T-helper 2 cell treated with Interferon-gamma antibody and Interleukin-4, amounts not matched to agents 100 ng/mL and 5 ng/mL, for 36 hours (primary cell): ENCODE measurements around the gene DDX25. TPM values are rescaled to one million over a fixed set of nuclear protein-coding genes. Genes with fewer than 3 reads are reported as not detected.
"Not testable (repeated sequence)": the region's sequence is repeated elsewhere in the genome, so short reads cannot be mapped to it uniquely, and the experiment has no call there.

Source experiments
- intact Hi-C: fragments of 100-400 bp; cut with micrococcal nuclease; formaldehyde crosslinking; loops from one replicate; pipeline ENCODE4 v1.15.1; 2023
- total RNA-seq: library from RNA; stranded (reverse); gene quantifications from 2 replicates; pipeline ENCODE4 v1.2.3, GENCODE V29; 2022

Gene DDX25
- total RNA-seq, 1 donor from 2014 or later = not detected

DNA sequence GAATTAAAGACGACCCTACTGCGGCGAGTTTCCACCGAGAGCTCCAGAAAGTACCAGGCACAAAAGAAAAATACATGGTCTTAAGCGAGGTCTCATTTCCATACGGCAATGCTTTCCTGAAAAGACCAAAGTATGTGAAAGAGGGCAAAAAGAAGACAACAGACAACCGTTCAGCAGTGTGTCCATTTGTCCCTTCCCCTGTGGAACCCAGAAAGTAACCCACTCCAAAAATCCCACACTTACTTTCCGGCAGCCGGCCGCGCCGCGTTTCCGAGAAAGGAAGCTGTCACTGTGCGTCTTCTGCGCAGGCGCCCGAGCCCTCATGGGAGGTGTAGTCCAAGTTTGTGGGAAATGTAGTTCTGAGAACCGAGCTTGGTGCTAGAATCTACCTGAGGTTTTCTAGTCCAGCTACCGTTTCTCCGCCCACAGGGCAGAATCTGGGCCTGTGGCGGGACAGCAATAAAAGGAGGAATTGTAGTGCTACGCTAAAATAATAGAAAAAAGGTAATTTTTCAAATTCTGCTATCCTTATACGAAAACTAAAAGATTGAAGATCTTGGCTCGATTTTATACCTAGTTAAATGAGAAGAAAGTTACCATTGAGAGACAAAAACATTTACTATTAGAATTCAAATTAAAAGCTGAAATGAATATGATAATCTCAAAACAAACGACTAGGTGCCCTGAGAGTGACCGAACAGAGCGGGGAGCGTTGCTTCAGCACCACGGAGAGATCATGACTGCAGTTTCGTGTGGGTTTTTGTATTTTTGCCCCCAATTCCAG lies 1.2 kb upstream of the DDX25 start, which contains the start of gene PUS3:
PUS3 (minus strand) TSS at position 280 of the 784 bp plus-strand sequence. CDS start 6,922 bp downstream, outside the sequence.
- intact Hi-C loops = loop anchor here (1.0 to 5.0 kb wide), 6 partner anchors 16 to 792 kb away; partner anchors contain the start of genes CDON, CHEK1, FAM118B and HYLS1

DNA sequence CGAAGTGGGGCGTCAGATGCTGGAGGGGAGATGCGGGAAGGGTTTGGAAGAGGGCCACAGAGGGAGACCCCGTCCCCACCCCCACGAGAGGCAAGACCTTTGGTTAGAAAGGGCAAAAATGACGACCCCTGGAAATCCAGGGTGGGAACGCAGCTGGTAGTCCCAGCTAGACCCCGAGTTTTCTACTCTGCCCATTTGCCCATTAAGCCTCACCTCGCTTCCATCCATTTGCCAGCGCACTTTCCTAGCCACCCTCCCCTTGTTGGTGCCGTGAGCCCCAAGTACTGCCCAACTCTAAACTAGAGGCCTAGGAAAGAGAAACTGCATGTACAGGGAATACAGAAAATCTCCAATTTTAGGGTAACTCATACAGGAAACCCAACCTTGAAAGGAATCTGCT lies 370 bp downstream of the DDX25 start:
- intact Hi-C loops = loop anchor here (5.0 kb wide), 1 partner anchor 158 kb away; the partner anchor contains the start of gene CDON

DNA sequence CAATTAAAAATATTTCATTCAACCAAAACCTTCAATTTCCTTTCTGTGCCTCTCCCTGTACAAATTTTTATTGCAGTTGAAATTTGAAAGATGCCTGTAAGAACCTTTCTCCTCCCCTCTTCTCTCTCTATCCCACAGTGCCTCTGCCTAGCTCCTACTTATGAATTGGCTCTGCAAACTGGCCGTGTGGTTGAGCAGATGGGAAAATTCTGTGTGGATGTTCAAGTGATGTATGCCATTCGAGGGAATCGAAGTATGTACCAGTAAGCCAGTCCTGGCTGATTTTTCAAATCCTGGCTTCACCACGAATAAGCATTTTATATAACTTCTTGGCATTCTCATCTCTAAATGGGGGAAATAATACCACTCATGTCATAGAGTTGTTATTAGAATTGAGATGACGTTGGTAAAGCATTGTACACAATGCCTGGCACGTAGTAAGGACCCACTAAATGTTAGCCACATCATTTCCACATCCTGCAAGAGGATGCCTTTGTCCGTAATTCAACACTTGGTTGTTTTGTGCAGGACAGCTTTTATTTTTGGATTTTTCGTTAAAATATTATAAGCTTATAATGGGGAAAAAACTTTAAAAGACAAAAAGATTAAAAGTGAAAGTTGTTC lies 6.0 kb downstream of the DDX25 start:
- intact Hi-C loops = no loop called here

DNA sequence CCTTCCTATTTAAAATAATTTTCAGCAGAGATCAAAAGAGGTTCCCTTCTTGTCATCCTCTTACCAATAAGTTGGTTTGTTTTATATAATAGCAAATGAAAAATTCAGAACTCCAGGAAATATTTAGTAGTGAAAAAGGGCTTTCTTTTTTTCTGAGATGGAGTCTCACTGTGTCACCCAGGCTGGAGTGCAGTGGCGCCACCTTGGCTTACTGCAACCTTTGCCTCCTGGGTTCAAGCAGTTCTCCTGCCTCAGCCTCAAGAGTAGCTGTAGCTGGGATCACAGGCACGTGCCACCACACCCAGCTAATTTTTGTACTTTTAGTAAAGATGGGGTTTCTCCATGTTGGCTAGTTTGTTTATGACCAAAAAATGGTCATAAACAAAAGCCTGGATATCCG lies 10.3 kb downstream of the DDX25 start:
- intact Hi-C loops = not testable (repeated sequence)

DNA sequence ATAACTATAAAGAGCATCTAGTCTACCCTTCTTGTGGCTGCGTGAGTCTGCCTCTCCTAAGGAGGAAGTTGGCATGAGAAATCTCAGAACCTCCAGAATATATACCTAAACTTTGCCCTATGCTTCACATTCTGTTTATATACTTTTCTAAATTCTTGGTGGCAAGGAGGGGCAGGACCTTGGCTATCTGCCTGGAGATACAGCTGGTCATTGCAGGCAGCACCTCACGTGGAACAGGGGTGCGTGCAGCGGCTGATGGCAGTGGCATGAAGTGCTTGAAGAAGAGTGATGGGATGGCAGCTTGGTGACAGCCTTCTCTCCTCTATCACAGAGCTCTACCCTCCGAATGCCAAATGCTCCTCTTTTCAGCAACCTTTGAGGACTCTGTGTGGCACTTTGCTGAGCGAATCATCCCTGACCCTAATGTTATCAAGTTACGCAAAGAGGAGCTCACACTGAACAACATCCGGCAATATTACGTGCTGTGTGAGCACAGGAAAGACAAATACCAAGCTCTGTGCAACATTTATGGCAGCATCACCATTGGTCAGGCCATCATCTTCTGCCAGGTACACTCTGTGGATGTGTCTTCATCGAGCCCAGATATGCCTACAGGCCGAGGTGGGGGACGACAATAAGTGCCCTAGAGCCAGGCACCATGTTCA lies 12.5 kb downstream of the DDX25 start:
- intact Hi-C loops = no loop called here

DNA sequence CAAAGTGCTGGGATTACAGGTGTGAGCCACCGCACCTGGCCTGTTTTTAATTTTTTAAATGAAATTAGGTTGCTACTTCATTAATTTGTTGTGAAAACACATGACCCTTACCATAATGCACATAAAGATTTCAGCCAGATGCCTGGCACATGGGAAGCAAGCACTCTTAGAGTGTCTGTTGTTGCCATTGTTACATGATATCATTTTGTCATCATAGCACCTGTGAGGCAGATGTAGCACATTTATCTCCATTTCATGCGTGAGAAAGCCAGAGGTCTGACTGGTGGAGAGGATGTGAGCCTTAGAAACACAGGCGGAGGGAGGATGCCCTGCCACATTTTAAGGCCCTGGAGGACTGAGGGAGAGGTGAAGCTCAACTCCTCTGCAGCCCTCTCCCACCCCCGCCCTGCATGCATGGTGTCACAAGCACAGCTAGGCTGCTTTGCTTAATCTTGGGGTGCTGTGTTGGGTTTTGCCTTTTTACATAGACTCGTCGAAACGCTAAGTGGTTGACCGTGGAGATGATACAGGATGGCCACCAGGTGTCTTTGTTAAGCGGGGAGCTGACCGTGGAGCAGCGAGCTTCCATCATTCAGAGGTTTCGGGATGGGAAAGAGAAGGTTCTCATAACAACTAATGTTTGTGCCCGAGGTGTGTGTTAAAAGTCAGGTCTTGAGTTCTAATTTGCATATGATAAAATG lies 14.0 kb downstream of the DDX25 start:
- intact Hi-C loops = no loop called here

DNA sequence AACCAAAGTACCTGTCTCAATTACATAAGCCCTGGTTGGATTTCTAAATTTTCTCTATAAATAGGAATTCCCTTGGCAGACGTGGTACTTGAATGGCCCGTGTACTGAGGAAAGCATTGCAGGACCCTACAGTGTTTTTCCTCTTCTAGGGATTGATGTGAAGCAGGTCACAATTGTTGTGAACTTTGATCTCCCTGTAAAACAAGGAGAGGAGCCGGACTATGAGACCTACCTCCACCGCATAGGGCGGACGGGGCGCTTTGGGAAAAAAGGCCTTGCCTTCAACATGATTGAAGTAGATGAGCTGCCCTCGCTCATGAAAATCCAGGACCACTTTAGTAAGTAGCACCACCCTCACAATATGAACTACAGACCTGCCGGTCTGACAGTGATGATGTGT lies 16.7 kb downstream of the DDX25 start:
- intact Hi-C loops = no loop called here

DNA sequence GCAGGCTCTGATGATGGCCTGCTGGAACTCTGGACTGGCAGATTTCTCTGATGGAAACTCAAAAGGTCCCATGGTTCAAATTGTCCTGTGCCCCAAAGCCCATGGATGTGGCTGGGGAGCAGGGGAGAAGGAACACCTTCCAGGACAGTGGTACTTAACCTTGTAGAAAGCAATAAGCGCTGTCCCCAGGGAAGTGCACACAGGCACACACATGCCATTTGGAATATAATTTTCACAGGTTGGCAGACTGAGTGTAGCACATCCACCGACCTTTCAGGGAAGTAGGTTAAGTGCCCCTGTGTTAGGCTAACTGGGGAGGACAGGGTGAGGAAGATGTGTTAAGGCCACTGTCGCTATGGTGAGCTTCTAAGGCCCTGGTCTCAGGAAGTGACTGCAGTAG lies 17.8 kb downstream of the DDX25 start:
- intact Hi-C loops = no loop called here

DNA sequence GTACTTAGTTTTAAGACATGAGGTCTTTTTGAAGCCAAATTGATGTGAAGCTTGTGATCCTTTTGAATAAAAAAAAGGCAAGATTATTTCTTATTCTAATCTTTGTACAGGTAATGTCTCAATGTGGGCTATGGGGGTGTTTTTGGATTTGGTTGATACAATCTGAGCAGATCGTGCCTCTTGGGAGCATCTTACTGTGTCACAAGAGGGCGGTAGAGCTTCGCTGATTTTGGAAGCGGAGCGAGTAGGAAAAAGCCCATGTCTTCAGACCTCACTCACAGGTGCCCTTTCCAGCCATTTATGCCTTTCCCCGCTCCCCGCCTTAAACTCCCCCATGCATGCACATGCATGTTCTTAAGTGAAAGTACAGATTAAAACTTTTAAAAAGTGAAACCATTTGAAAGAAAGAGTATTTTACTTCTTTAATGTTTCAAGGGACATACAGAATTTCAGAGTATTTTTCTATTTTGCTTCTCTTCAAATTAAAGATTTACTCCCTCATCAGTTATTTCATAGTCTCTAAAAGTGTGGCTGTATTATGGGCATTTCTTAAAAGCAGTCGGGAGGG lies 18.8 kb downstream of the DDX25 start:
- intact Hi-C loops = loop anchor here (1.0 kb wide), 1 partner anchor 271 kb away; no protein-coding TSS in a partner anchor

DNA sequence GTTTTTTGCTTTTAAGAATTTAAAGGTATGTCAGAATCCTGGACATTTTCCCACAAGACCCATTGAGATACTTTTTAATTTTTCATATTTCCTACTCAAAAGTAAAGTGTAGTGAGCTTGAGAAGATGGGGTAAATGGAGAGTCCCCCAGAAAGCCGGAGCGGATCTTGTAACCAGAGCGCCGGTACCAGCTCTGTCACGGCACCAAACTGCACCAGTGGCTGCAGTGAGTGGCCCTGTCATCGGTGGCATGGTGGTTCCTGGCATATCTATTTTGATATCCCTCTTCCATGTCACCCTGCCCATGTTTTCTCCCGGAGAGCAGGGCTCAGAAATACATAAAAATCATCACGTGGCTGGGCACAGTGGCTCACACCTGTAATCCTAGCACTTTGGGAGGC lies 19.3 kb downstream of the DDX25 start:
- intact Hi-C loops = loop anchor here (1.0 kb wide), 1 partner anchor 271 kb away; no protein-coding TSS in a partner anchor

DNA sequence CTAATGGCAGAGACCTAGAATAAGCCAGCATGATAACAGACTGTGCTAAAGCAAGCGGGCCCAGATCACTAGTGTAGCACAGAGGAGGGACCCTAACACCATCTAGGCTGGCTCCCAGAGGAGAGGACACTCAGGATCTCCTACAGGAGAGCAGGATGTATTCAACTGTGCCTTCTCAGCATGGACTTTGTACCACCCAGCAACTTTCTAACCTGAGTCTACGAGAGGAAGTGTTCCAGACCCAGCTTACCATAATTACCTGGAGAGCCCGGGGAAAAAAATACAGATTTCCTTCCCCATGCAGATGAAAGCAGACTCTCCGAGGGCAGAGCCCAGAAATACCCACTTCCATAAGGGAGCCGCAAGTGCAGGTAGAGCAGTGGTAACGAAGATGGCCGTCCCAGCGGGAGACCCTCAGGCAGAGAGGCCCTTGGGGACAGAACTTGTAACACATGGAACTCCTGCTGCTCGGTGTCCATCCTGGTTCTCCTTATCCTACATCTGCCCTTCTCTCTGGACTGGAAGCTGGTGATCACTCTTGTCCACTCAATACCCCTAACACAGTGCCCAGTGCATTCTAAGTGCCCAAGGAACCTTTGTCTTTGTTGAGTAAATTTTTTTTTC lies 20.2 kb downstream of the DDX25 start:
- intact Hi-C loops = no loop called here

DNA sequence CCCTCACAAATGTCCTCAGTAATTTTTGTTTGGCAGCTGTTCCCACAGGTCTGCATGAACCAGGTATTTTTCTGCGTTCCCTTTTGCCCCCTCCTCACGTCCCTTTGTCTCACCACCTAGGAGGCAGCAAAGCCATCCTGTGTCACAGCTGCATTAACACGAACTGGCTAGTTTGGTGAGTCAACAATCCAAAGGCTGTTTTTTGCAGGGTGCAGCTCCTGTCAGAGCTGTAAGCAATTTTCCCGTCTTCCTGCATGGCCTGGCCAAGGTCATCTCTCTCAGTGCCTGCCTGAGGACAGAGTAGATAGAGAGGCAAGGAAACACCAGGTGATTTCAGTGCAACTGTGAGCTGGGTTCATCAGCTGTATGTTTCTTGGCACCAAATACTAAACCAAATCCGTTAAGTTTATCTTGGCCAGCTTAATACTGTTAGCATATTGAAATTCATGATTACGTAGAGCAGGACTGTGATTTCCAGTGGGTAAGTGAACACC lies 21.0 kb downstream of the DDX25 start:
- intact Hi-C loops = no loop called here

DNA sequence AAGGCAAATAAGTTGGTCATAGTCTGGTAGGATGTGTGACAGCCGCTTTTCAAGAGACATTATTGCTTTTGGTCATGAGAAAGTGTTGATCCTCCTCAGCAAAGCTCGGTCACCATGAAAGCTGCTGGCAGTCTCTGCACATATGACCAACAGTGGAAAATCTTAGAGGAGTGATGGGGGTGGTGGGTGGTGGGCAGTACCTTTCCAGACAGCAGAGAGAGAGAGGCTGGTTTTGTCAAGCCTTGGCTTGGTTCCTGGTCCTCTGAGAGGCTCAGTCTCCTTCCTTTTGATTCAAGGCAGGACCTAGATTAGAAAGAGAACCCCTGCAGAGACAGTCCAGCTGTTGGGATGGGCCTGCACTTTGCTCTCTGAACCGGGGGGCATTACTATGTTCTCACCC lies 21.5 kb downstream of the DDX25 start:
- intact Hi-C loops = no loop called here

DNA sequence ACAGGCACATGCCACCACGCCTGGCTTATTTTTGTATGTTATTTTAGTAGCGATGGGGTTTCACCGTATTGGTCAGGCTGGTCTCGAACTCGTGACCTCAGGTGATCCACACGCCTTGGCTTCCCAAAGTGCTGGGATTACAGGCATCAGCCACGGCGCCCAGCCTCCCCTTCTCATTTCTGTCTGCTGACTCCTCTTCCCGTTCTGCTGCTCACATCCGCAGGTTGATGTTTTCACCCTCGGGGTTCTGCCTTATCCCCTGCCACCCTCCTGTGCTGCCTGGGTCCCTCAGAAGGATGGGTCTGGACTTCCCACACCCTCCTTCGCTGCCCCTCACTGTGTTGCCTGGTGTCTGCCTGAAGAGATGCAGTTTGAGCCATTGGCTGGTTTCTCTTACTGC lies 22.4 kb downstream of the DDX25 start:
- intact Hi-C loops = no loop called here

DNA sequence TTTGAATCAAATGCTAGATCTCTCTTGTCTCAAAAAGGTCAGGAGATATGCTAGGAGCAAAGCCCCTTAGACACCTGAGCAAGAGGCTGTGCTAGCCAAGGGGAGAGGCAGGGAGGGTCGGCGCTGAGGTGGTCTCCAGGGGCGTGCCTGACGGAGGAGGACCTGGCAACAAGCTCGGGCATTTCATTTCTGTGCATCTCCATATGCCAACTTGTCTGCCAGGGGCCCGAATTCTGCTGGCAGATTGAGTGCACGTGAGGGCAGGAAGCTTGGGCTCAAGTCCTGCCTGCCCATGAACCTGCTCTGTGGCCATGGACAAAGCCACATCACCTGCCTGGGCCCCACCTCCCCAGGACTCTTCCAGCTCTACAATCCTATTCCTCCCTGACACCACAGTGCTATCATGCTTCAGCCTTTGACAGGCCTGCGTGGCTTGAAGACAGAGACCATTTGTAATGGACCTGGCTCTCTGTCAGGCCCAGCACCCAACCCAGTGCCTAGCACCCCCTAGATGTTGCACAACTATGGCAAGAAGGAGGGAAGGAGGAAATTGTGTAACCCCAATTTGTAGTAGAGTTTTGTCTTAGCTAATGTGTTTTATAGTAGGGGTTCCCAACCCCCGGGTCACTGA lies 25.3 kb downstream of the DDX25 start:
- intact Hi-C loops = no loop called here

DNA sequence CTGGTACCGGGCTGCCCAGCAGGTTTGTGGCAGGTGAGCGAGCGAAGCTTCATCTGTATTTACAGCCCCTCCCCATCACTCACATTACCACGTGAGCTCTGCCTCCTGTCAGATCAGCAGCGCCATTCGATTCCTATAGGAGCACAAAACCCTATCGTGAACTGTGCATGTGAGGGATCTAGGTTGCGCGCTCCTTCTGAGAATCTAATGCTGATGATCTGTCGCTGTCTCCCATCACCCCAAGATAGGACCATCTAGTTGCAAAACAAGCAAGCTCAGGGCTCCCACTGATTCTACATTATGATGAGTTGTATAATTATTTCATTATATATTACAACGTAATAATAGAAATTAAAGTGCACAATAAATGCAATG lies 25.8 kb downstream of the DDX25 start:
- intact Hi-C loops = no loop called here

DNA sequence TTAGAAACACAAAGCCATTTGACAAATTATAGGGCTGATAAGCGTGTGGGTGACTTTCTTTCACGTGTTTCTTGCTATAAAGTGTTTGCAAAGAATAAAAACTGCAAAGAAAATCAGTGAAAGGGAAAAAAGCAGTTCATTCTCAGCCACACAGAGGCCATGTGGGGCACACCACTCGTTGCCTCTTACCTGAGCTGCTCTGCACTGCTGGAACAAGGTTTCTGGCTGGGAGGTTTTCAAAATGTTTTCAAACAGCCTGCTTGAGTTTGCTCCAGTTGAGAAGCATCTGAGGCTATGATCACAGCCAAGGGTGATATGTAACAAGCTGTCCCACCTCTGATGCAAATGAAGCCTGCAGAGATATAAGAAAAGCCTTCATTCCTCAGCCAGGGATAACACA lies 26.8 kb downstream of the DDX25 start:
- intact Hi-C loops = no loop called here

DNA sequence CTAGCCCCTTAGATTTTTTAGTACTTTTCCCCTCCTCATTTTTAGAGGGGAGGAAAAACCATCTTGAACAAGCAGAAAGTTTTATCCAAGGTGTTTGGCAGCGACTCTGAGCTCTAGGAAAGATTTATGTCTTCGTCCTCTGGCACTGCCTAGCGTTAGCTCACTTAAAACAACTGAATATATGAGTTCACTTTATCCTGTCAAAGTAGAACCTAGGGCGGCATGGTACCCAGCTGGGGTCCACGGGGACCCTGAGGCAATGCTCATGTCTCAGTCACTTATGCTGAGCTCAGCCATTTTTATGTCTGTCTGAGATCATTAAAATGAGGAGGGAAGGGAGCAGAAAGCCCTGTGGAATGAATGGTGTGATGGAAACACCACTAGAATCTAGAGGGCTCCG lies 27.4 kb downstream of the DDX25 start:
- intact Hi-C loops = no loop called here

DNA sequence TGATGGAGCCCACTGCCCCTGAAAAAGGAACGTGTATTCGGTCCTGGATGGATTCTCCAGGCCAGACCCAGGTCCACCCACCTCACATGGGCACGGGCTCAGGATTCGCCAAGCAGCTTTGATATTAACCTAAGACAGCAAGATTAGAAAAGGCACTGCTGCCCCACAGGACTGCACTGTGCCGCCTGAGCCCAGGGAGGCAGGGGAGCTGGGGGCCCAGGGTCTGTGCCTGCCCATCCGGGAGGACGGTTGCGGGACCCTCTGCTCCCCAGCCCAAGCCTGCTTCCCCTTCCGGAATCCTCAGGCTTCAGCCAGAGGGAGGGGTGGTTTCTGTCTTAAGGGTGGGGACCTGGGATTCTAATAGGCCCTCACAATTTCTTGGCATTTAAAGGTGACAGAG lies 28.0 kb downstream of the DDX25 start:
- intact Hi-C loops = no loop called here
